Cortex of kidney (tissue), 1 donor: ENCODE measurements around the gene NRXN3.

Experiments used
- DNase-seq: peaks from one replicate; lab custom pipeline; 2025; lab: John Stamatoyannopoulos, UW

Gene NRXN3

GRCh38 chr14:79543967-79544697, 1374.0 kb downstream of the NRXN3 start:
- DNase-seq = no peak

- DNase-seq = no peak
Measured at GRCh38 chr14:79544698-79545070, 1374.5 kb downstream of the NRXN3 start.

- no peak for DNase-seq
Measured at GRCh38 chr14:79548836-79549235, 1378.7 kb downstream of the NRXN3 start.

GRCh38 chr14:79549515-79549914, 1379.3 kb downstream of the NRXN3 start:
- no peak for DNase-seq

- no peak for DNase-seq
Measured at GRCh38 chr14:79551523-79551922, 1381.3 kb downstream of the NRXN3 start.

GRCh38 chr14:79552778-79553177, 1382.6 kb downstream of the NRXN3 start:
- DNase-seq = no peak

GRCh38 chr14:79554816-79555215, 1384.6 kb downstream of the NRXN3 start:
- no peak for DNase-seq

GRCh38 chr14:79555429-79555828, 1385.3 kb downstream of the NRXN3 start:
- no peak for DNase-seq

GRCh38 chr14:79557309-79557708, 1387.1 kb downstream of the NRXN3 start:
- no peak for DNase-seq

GRCh38 chr14:79562185-79562584, 1392.0 kb downstream of the NRXN3 start:
- DNase-seq = no peak

GRCh38 chr14:79564371-79564770, 1394.2 kb downstream of the NRXN3 start:
- no peak for DNase-seq

- DNase-seq = no peak
Measured at GRCh38 chr14:79567306-79567705, 1397.1 kb downstream of the NRXN3 start.

GRCh38 chr14:79568594-79568993, 1398.4 kb downstream of the NRXN3 start:
- no peak for DNase-seq

GRCh38 chr14:79569072-79569471, 1398.9 kb downstream of the NRXN3 start:
- no peak for DNase-seq

- DNase-seq = no peak
Measured at GRCh38 chr14:79570648-79571047, 1400.5 kb downstream of the NRXN3 start.

GRCh38 chr14:79571366-79571765, 1401.2 kb downstream of the NRXN3 start:
- no peak for DNase-seq

GRCh38 chr14:79573486-79573885, 1403.3 kb downstream of the NRXN3 start:
- no peak for DNase-seq

GRCh38 chr14:79575032-79575431, 1404.9 kb downstream of the NRXN3 start:
- DNase-seq = no peak

GRCh38 chr14:79576424-79576823, 1406.3 kb downstream of the NRXN3 start:
- no peak for DNase-seq

- DNase-seq = no peak
Measured at GRCh38 chr14:79578470-79578869, 1408.3 kb downstream of the NRXN3 start.

- no peak for DNase-seq
Measured at GRCh38 chr14:79580414-79580813, 1410.2 kb downstream of the NRXN3 start.

GRCh38 chr14:79580906-79581305, 1410.7 kb downstream of the NRXN3 start:
- no peak for DNase-seq

- DNase-seq = no peak
Measured at GRCh38 chr14:79581912-79582576, 1411.9 kb downstream of the NRXN3 start.
